Ascending aorta (tissue), 2 donors: ENCODE results near the gene UBLCP1. TPM values are rescaled to one million over a fixed set of nuclear protein-coding genes. Genes with fewer than 3 reads are reported as not detected.
"Not testable (repeated sequence)": the region's sequence is repeated elsewhere in the genome, so short reads cannot be mapped to it uniquely, and the experiment has no call there.

Experiments used
- DNase-seq, 2 donors: peaks; one replicate each; pipeline ENCODE4 v3.0.0-alpha.2; 2019; ENCODE audit warnings: low spot score in 2 of 2
- H3K27ac ChIP-seq, 2 donors: fragments of 200-600 bp; sonication (generic); one replicate each; pipeline ENCODE4 v1.5.1; 2016 to 2017; ENCODE audit warnings: mild to moderate bottlenecking in 1 of 2
- H3K27me3 ChIP-seq: fragments of 200-600 bp; sonication (generic); one replicate; pipeline ENCODE4 v1.5.1; 2017
- H3K36me3 ChIP-seq, 2 donors: fragments of 200-600 bp; sonication (generic); one replicate each; pipeline ENCODE4 v1.5.1; 2016
- H3K4me1 ChIP-seq, 2 donors: fragments of 200-600 bp; sonication (generic); one replicate each; pipeline ENCODE4 v1.5.1; 2016 to 2017; ENCODE audit warnings: mild to moderate bottlenecking in 1 of 2
- H3K4me3 ChIP-seq, 2 donors: fragments of 200-600 bp; sonication (generic); one replicate each; pipeline ENCODE4 v1.5.1; 2016 to 2017; ENCODE audit warnings: mild to moderate bottlenecking in 1 of 2
- H3K9me3 ChIP-seq, 2 donors: fragments of 200-600 bp; sonication (generic); one replicate each; pipeline ENCODE4 v1.5.1; 2016
- CTCF ChIP-seq, 3 experiments: fragments of 200-600 bp in 2 of 3; fragments of 450-650 bp in 1 of 3; sonication (generic) in 2 of 3; IDR thresholded peaks; one replicate each; pipeline ENCODE4 v1.5.1; 2016 to 2019; ENCODE audit warnings: antibody characterized with exemption in 3 of 3, mild to moderate bottlenecking in 1 of 3, moderate library complexity in 1 of 3
- intact Hi-C: fragments of 100-400 bp; cut with DNase I; formaldehyde crosslinking; loops from one replicate; pipeline ENCODE4 v1.15.1; 2023
- total RNA-seq: library from RNA; depleted of rRNA; stranded (reverse); fragments of >200 nt; gene quantifications from one replicate; pipeline ENCODE4 v1.1.0, GENCODE V29; 2016

Gene UBLCP1
- total RNA-seq, 1 donor from 2014 or later = 11.0 TPM

DNA sequence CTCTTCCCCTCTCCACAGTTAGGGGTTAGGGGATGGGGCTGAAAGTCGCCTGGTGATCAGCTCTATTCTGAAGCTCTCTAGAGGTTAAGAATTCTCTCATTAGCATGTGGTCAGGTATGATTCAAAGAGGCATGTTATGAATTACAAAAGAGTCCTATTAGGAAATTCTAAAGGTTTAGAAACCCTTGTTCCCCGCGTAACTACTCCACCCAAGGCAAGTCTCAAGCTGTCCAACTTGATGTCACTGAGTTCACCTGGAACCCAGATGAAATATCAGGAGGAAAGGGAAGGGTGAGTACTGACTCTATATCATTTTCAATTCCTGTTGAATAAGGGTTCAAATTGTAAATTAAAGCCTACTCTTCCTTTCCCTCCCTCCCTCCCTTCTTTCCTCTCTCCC is 35.6 kb upstream of the UBLCP1 start:
- no peak for TF ChIP-seq CTCF (IDR thresholded peaks at IDR 0.05)
- no peaks in the 10 kb centered on the region for H3K27me3 ChIP-seq
- no peaks in the 10 kb centered on the region for H3K9me3 ChIP-seq
- intact Hi-C loops = no loop called here
- no peaks in the 10 kb centered on the region for H3K36me3 ChIP-seq
- no peaks in the 10 kb centered on the region for H3K4me1 ChIP-seq
- no peak overlapping the region for H3K4me3 ChIP-seq
- H3K27ac ChIP-seq = no peak overlapping the region
- DNase-seq = no peak

GRCh38 chr5:159228097-159228496 is 35.0 kb upstream of the UBLCP1 start:
- intact Hi-C loops, H3K27me3 ChIP-seq, H3K4me1 ChIP-seq, H3K36me3 ChIP-seq, H3K27ac ChIP-seq, H3K4me3 ChIP-seq, H3K9me3 ChIP-seq, DNase-seq: not testable (repeated sequence)

- intact Hi-C loops = no loop called here
- TF ChIP-seq CTCF (IDR thresholded peaks at IDR 0.05) = no peak
Measured at GRCh38 chr5:159230657-159231056, 32.4 kb upstream of the UBLCP1 start.

GRCh38 chr5:159231167-159231566 is 31.9 kb upstream of the UBLCP1 start:
- intact Hi-C loops = no loop called here
- no peaks in the 10 kb centered on the region for H3K27me3 ChIP-seq
- H3K4me3 ChIP-seq = no peak overlapping the region
- H3K4me1 ChIP-seq = no peaks in the 10 kb centered on the region
- TF ChIP-seq CTCF (IDR thresholded peaks at IDR 0.05) = no peak
- H3K36me3 ChIP-seq = no peaks in the 10 kb centered on the region
- no peak overlapping the region for H3K27ac ChIP-seq
- no peaks in the 10 kb centered on the region for H3K9me3 ChIP-seq
- no peak for DNase-seq

More at GRCh38 chr5:159230657-159231056, 32.4 kb upstream of the UBLCP1 start:
- Histone ChIP-seq H3K9me3 (no peaks in the 10 kb centered on the region), H3K27ac (no peak overlapping the region), H3K4me3 (no peak overlapping the region), H3K27me3 (no peaks in the 10 kb centered on the region), H3K36me3 (no peaks in the 10 kb centered on the region), H3K4me1 (no peaks in the 10 kb centered on the region)
- DNase-seq = no peak

DNA sequence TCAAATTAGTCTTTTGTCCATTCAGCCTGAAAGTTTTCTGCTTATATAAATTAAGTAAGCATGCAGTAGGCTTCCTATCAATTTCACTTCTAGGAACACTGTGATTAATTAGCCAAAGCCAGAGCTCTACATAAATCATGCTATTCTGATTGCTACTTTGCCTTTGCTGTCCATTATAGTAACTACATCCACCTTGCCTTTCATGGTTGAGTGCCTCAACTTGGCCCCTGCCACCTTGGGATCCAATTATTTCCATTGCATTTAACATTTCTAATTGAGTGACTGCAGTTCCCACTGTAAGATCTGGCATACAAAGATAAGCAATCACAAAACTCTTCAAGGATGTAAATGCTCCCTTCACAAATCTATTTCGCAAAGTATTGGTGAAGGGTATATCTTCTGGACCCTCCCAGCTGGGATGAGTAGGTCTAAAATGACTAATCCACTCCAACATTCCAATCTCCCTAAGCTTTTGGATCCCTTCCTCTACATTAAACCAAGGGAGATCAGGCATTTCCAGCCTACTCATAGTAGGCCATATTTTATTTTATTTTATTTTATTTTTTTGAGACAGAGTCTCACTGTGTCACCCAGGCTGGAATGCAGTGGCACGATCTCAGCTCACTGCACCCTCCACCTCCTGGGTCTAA is 27.1 kb upstream of the UBLCP1 start:
- H3K27me3 ChIP-seq, H3K4me1 ChIP-seq, H3K9me3 ChIP-seq, H3K27ac ChIP-seq, DNase-seq, intact Hi-C loops, H3K4me3 ChIP-seq, H3K36me3 ChIP-seq: not testable (repeated sequence)

- intact Hi-C loops = no loop called here
- TF ChIP-seq CTCF (IDR thresholded peaks at IDR 0.05) = no peak
- no peaks in the 10 kb centered on the region for H3K27me3 ChIP-seq
Measured at GRCh38 chr5:159240301-159240870, 22.7 kb upstream of the UBLCP1 start.

More at GRCh38 chr5:159240301-159240870, 22.7 kb upstream of the UBLCP1 start:
- no peak for DNase-seq
- Histone ChIP-seq H3K9me3 (no peaks in the 10 kb centered on the region), H3K4me1 (no peaks in the 10 kb centered on the region), H3K4me3 (no peak overlapping the region), H3K36me3 (no peaks in the 10 kb centered on the region), H3K27ac (no peak overlapping the region)
